HG02870 (cell line): Measurements from ENCODE around the gene METTL5.
A peak's percentile ranks its signal among the peaks of the same experiment; 100 is the strongest.
"Not testable (repeated sequence)": the region's sequence is repeated elsewhere in the genome, so short reads cannot be mapped to it uniquely, and the experiment has no call there.

Experiments
- ATAC-seq: cut with Tn5 transposase; IDR thresholded peaks from one replicate; pipeline ENCODE4 v1.9.1; 2021; ENCODE audit warnings: mild to moderate bottlenecking, moderate library complexity; ENCODE audit not compliant: unreplicated experiment

METTL5 gene

GRCh38 chr2:169824373-169825333, at the start of gene METTL5:
Gene METTL5 (minus strand): TSS chr2:169824905. CDS start chr2:169824597, 308 bp downstream.
- ATAC-seq = peak; percentile 60

- no peak for ATAC-seq
Measured at GRCh38 chr2:169871994-169872393, 47.3 kb upstream of the METTL5 start.

- ATAC-seq = not testable (repeated sequence)
Measured at GRCh38 chr2:169871369-169871768, 46.7 kb upstream of the METTL5 start.

GRCh38 chr2:169868951-169869350, 44.2 kb upstream of the METTL5 start:
- no peak for ATAC-seq

GRCh38 chr2:169867579-169867978, 42.9 kb upstream of the METTL5 start:
- ATAC-seq = no peak

GRCh38 chr2:169866230-169866629, 41.5 kb upstream of the METTL5 start:
- ATAC-seq = not testable (repeated sequence)

GRCh38 chr2:169865492-169865891, 40.8 kb upstream of the METTL5 start:
- ATAC-seq = no peak

GRCh38 chr2:169862816-169863215, 38.1 kb upstream of the METTL5 start:
- no peak for ATAC-seq

- ATAC-seq = no peak
Measured at GRCh38 chr2:169860149-169860548, 35.4 kb upstream of the METTL5 start.

- ATAC-seq = no peak
Measured at GRCh38 chr2:169859423-169859822, 34.7 kb upstream of the METTL5 start.

GRCh38 chr2:169855281-169856258, 30.9 kb upstream of the METTL5 start:
- not testable (repeated sequence) for ATAC-seq

GRCh38 chr2:169853041-169853668, 28.4 kb upstream of the METTL5 start:
- no peak for ATAC-seq

- ATAC-seq = no peak
Measured at GRCh38 chr2:169849710-169850109, 25.0 kb upstream of the METTL5 start.

GRCh38 chr2:169848959-169849693, 24.4 kb upstream of the METTL5 start:
- ATAC-seq = not testable (repeated sequence)

- no peak for ATAC-seq
Measured at GRCh38 chr2:169845016-169845415, 20.3 kb upstream of the METTL5 start.

GRCh38 chr2:169841625-169842024, 16.9 kb upstream of the METTL5 start:
- not testable (repeated sequence) for ATAC-seq

- no peak for ATAC-seq
Measured at GRCh38 chr2:169840747-169841142, 16.0 kb upstream of the METTL5 start.

- no peak for ATAC-seq
Measured at GRCh38 chr2:169839954-169840746, 15.4 kb upstream of the METTL5 start.

GRCh38 chr2:169838743-169839489, 14.2 kb upstream of the METTL5 start:
- ATAC-seq = no peak
